Mucosa of stomach (tissue), 1 donor: ENCODE measurements around the gene FAM168A.

Experiments used
- H3K27me3 ChIP-seq: one replicate; pipeline ENCODE4 v1.7.0; 2013; ENCODE audit warnings: mild to moderate bottlenecking, low read length; ENCODE audit not compliant: control insufficient read depth, insufficient read depth
- H3K36me3 ChIP-seq: one replicate; pipeline ENCODE4 v1.7.0; 2013; ENCODE audit warnings: low read length; ENCODE audit not compliant: control insufficient read depth, insufficient read depth
- H3K4me1 ChIP-seq: one replicate; pipeline ENCODE4 v1.7.0; 2013; ENCODE audit warnings: mild to moderate bottlenecking, low read length; ENCODE audit not compliant: control insufficient read depth, insufficient read depth
- H3K4me3 ChIP-seq: one replicate; pipeline ENCODE4 v1.7.0; 2013; ENCODE audit warnings: low read length
- H3K9ac ChIP-seq: one replicate; pipeline ENCODE4 v1.7.0; 2013; ENCODE audit warnings: mild to moderate bottlenecking, low read length, moderate library complexity
- H3K9me3 ChIP-seq: one replicate; pipeline ENCODE4 v1.7.0; 2013; ENCODE audit warnings: mild to moderate bottlenecking, low read length, moderate library complexity; ENCODE audit not compliant: control insufficient read depth
- donor health status: Pancreatic carcinoma.

Gene FAM168A

DNA sequence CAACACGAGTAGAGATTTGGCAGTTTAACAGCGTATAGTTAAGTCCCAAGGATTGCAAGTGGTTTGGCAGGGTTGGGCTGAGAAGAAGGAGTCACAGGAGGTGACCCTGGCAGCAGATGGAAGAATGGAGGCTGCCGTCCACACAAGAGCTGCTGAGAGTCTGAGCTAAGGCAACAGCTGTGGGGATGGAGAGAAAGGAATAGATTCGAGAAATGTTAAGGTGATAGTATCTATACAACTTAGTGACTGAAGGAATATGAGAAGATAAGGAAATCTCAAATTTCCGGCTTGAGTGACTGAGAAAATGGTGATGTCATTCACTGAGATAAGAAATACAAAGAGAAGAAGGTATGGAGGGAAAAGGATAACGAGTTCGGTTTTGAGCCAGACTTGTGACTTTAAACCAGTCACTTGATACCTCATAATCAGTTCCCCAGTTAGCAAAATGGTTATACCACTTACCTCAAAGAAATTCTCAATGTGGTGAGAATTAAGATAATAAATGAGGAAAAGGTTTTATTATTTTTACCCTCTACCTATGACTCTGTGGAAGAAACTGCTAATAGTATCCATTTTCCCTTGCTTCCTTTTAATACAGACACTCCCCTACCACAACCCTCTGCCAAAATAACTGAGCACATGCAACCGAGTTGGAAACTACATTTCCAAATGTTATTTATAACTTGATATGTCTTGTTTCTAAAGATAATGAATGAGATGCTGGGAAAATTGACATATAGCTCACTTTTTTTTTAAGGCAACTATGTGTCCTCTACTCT is 30.7 kb downstream of the FAM168A start:
- Histone ChIP-seq H3K36me3 (no peaks in the 10 kb centered on the region), H3K4me3 (no peak overlapping the region), H3K4me1 (no peaks in the 10 kb centered on the region), H3K9ac (no peak overlapping the region), H3K27me3 (no peaks in the 10 kb centered on the region), H3K9me3 (no peaks in the 10 kb centered on the region)

- Histone ChIP-seq H3K9ac (no peak overlapping the region), H3K36me3 (no peaks in the 10 kb centered on the region), H3K4me3 (no peak overlapping the region), H3K27me3 (no peaks in the 10 kb centered on the region), H3K4me1 (no peaks in the 10 kb centered on the region), H3K9me3 (no peaks in the 10 kb centered on the region)
Observed at GRCh38 chr11:73566422-73566821, 31.5 kb downstream of the FAM168A start.

GRCh38 chr11:73565804-73566203 is 32.1 kb downstream of the FAM168A start:
- H3K9ac ChIP-seq: no peak overlapping the region
- no peak overlapping the region for H3K4me3 ChIP-seq
- no peaks in the 10 kb centered on the region for H3K4me1 ChIP-seq
- H3K9me3 ChIP-seq: no peaks in the 10 kb centered on the region
- H3K27me3 ChIP-seq: no peaks in the 10 kb centered on the region
- H3K36me3 ChIP-seq: no peaks in the 10 kb centered on the region

- H3K4me3 ChIP-seq: no peak overlapping the region
- no peaks in the 10 kb centered on the region for H3K9me3 ChIP-seq
- no peaks in the 10 kb centered on the region for H3K4me1 ChIP-seq
- H3K9ac ChIP-seq: no peak overlapping the region
- no peaks in the 10 kb centered on the region for H3K27me3 ChIP-seq
- H3K36me3 ChIP-seq: no peaks in the 10 kb centered on the region
Observed at GRCh38 chr11:73564903-73565302, 33.0 kb downstream of the FAM168A start.

DNA sequence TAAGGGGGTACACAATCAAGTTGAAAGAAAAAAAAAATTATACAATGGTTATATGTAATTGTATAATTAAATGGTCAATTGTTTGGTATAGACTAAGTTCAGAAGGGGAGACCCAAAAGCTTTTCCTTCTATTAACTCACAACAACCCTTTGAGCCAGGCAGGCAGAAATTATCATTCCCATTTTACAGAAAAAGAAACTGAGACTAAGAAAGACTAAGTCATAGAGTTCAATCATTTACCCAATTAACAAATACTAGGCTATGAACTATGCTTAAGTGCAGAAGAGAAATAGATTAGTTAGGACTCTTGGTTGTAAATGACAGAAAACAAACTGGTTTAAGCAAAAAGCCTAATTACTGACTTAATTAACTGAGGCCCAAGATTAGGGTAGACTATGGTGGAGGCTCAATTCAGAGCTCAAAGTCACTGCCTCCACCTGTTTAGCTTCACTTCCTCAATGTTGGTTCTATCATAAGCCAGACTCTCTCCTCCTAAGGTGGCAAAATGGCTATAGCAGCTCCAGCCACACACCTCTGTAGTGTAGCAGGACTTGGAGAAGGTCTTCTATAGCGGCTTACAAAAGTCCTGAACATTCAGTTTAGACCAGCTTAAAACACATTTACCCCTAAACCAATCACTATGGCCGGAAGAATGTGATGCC is 34.2 kb downstream of the FAM168A start:
- Histone ChIP-seq H3K9me3 (no peaks in the 10 kb centered on the region), H3K27me3 (no peaks in the 10 kb centered on the region), H3K36me3 (no peaks in the 10 kb centered on the region), H3K4me1 (no peaks in the 10 kb centered on the region), H3K4me3 (no peak overlapping the region), H3K9ac (no peak overlapping the region)

DNA sequence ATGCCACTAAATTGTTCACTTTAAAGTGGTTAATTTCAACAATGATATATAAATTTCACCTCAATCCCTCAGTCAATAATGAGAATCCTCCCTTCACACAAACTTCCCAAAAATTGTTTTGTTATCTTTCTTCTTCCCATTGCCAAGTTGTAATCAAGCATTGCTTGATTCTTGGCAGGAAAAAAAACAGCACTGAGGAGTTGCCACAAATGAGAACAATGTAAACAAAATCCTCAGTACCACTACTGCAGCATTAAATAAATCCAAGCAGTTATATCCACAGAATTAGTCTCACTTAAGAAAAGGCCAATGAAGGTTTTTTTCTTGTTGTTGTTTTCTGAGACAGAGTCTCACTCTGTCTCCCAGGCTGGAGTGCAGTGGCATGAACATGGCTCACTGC is 38.2 kb downstream of the FAM168A start:
- Histone ChIP-seq H3K9me3 (no peaks in the 10 kb centered on the region), H3K4me1 (no peaks in the 10 kb centered on the region), H3K27me3 (no peaks in the 10 kb centered on the region), H3K4me3 (no peak overlapping the region), H3K9ac (no peak overlapping the region), H3K36me3 (no peaks in the 10 kb centered on the region)

DNA sequence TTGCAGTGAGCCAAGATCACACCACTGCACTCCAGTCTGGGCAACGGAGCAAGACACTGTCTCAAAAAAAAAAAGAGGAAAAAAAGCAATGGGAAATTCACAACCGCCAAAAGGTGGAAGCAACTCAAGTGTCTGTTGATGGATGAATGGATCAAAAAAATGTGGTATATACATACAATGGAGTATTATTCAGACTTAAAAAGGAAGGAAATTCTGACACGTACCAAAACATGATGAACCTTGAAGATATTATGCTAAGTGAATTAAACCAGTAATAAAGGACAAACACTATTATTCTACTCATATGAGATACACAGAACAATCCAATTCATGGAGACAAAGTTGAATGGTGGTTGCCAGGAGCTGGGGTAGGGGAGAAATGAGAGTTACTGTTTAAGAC is 40.9 kb downstream of the FAM168A start:
- Histone ChIP-seq H3K4me1 (no peaks in the 10 kb centered on the region), H3K27me3 (no peaks in the 10 kb centered on the region), H3K9ac (no peak overlapping the region), H3K9me3 (no peaks in the 10 kb centered on the region), H3K36me3 (no peaks in the 10 kb centered on the region), H3K4me3 (no peak overlapping the region)

GRCh38 chr11:73555615-73556014 is 42.3 kb downstream of the FAM168A start:
- Histone ChIP-seq H3K4me1 (no peaks in the 10 kb centered on the region), H3K9me3 (no peaks in the 10 kb centered on the region), H3K4me3 (no peak overlapping the region), H3K27me3 (no peaks in the 10 kb centered on the region), H3K9ac (no peak overlapping the region), H3K36me3 (no peaks in the 10 kb centered on the region)

DNA sequence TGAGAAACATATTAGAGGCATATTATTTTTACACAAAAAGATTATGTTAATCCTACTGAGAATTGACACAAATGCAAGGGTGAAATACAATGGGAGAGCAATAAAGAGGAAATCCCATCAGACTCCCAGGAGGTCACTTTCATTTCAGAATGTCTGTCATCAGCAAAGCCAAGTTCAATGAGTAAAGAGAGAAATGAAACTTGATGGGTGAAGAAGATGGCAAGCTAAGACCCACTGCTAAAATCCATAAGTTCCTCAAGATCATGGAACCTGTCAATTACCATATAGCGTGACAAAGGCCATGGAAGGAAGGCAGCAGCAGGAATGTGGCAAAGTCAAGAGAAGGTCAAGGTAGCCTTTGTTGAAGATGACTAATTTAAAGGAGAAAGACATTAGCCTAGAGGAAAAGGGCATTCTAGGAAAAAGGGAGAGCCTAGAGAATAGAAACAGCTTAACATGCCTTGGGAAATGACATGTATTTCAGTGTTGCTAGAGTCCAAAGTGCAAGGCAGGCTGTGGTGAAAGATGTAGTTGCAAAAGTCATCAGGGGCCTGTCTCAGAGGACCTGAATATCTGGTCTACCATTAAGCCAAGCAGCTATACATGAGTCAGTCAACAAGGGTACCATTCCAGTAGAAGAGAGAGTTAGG is 43.1 kb downstream of the FAM168A start:
- no peaks in the 10 kb centered on the region for H3K4me1 ChIP-seq

DNA sequence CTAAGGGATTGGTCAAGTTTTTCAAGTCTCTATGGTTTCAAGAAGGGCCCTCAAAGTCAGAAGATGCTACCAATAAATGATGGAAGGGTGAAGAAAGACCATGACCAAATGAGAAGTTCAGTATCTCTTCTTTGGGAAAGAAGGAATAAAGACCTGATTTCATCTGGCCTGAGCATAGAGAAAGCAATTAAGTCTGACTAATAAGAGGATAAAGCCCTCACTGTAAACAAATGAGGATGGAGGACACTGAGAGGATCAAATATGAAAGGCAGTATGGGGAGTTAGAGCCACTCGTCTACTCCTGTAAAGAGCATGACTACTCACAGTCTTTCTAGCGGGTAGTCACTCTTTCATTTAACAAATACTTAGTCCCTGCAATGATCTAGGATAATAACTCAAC is 44.6 kb downstream of the FAM168A start:
- H3K27me3 ChIP-seq: no peaks in the 10 kb centered on the region
- H3K4me1 ChIP-seq: no peaks in the 10 kb centered on the region
- no peak overlapping the region for H3K4me3 ChIP-seq
- no peaks in the 10 kb centered on the region for H3K9me3 ChIP-seq
- no peak overlapping the region for H3K9ac ChIP-seq
- H3K36me3 ChIP-seq: no peaks in the 10 kb centered on the region

More for the DNA sequence above, 43.1 kb downstream of the FAM168A start:
- Histone ChIP-seq H3K36me3 (no peaks in the 10 kb centered on the region), H3K9ac (no peak overlapping the region), H3K4me3 (no peak overlapping the region), H3K27me3 (no peaks in the 10 kb centered on the region), H3K9me3 (no peaks in the 10 kb centered on the region)

- Histone ChIP-seq H3K9ac (no peak overlapping the region), H3K27me3 (no peaks in the 10 kb centered on the region), H3K9me3 (no peaks in the 10 kb centered on the region), H3K4me1 (no peaks in the 10 kb centered on the region), H3K4me3 (no peak overlapping the region), H3K36me3 (no peaks in the 10 kb centered on the region)
Observed at GRCh38 chr11:73551677-73552076, 46.2 kb downstream of the FAM168A start.

GRCh38 chr11:73549376-73549775 is 48.5 kb downstream of the FAM168A start:
- H3K27me3 ChIP-seq: no peaks in the 10 kb centered on the region
- H3K4me1 ChIP-seq: no peaks in the 10 kb centered on the region
- H3K36me3 ChIP-seq: no peaks in the 10 kb centered on the region
- no peaks in the 10 kb centered on the region for H3K9me3 ChIP-seq
- no peak overlapping the region for H3K4me3 ChIP-seq
- no peak overlapping the region for H3K9ac ChIP-seq
